ENCODE measurements around the gene TCF15.

Gene TCF15

GRCh38 chr20:576156-576555, 34.0 kb downstream of the TCF15 start:
- no peak for DNase-seq

- DNase-seq, result no peak
Observed at GRCh38 chr20:575230-575629, 34.9 kb downstream of the TCF15 start.

GRCh38 chr20:574297-574942, 35.7 kb downstream of the TCF15 start:
- no peak for DNase-seq

- DNase-seq, result no peak
Observed at GRCh38 chr20:573414-574296, 36.5 kb downstream of the TCF15 start.

- no peak for DNase-seq
Observed at GRCh38 chr20:572727-573126, 37.4 kb downstream of the TCF15 start.

- peak; percentile 82 for DNase-seq
Observed at GRCh38 chr20:571754-572441, 38.2 kb downstream of the TCF15 start.

- DNase-seq, result no peak
Observed at GRCh38 chr20:568673-569415, 41.3 kb downstream of the TCF15 start.

GRCh38 chr20:568097-568652, 41.9 kb downstream of the TCF15 start:
- no peak for DNase-seq

- no peak for DNase-seq
Observed at GRCh38 chr20:564192-564591, 45.9 kb downstream of the TCF15 start.

- DNase-seq, result no peak
Observed at GRCh38 chr20:563187-563586, 46.9 kb downstream of the TCF15 start.

GRCh38 chr20:562232-562897, 47.7 kb downstream of the TCF15 start:
- DNase-seq, result no peak

GRCh38 chr20:561437-562231, 48.5 kb downstream of the TCF15 start:
- DNase-seq, result peak; percentile 77

- DNase-seq, result no peak
Observed at GRCh38 chr20:560680-561079, 49.4 kb downstream of the TCF15 start.

GRCh38 chr20:558117-558516, 52.0 kb downstream of the TCF15 start:
- DNase-seq, result no peak

GRCh38 chr20:556984-557383, 53.1 kb downstream of the TCF15 start:
- DNase-seq, result no peak

- DNase-seq, result no peak
Observed at GRCh38 chr20:555976-556385, 54.1 kb downstream of the TCF15 start.
